Measurements from ENCODE around the gene NDUFS2. TPM values are rescaled to one million over a fixed set of nuclear protein-coding genes. Genes with fewer than 3 reads are reported as not detected.

The NDUFS2 gene
- total RNA-seq, 6 donors from 2014 or later, result 65.7 to 194 (median 84.4) TPM

DNA sequence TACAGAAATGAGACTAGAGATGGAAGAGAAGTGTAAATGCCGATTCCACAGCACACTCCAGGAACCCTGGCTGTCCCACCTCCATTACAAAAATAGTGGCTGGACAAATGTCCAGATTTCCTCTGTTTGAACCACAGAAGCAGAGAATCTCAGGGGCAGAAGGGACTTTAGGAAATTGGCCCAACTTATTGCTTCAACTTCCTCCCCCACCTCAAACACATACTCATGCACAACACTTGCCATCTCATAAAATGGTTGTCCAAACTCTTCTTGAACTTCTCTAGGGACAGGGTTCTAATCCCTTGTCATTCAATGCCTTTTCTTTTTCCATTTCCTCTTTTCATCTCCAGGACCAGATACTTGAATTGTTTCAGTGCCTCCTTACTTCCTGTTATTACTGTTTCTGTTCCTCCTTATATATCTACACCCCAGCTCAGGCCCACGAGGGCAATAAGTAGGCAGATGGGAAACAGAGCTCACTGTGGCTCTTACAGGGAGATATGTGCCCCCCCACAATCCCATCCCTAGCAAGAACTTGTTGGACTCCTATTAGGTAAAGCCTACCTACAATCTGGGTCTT lies 16.3 kb upstream of the NDUFS2 start:
- Histone ChIP-seq H3K27ac (peak overlapping the region; percentile 48 to 79 (median 73)), H3K9me3 (no peaks in the 10 kb centered on the region), H3K27me3 (no peaks in the 10 kb centered on the region), H3K4me1 (peaks cover 33 to 40% (median 34%) of the 10 kb centered on the region in 4 donors), H3K4me3 (no peak overlapping the region), H3K36me3 (no peaks in the 10 kb centered on the region)
- ATAC-seq (ENCODE audit: low FRiP score in 2 of 2), result peak in 1 of 2 donors; percentile 65
- DNase-seq, result no peak
- no peak for TF ChIP-seq POLR2AphosphoS5 (IDR thresholded peaks at IDR 0.05)
- TF ChIP-seq POLR2A (IDR thresholded peaks at IDR 0.05), result peak in 1 of 4 donors; percentile 5
- WGBS, 2 donors, result 12 to 26% methylated on average over 2 of the region's 2 CpGs

- WGBS, 2 donors, result 75 to 77% methylated on average over 3 of the region's 3 CpGs
- Histone ChIP-seq H3K9me3 (no peaks in the 10 kb centered on the region), H3K4me1 (peaks cover 33 to 40% (median 34%) of the 10 kb centered on the region in 4 donors), H3K27me3 (no peaks in the 10 kb centered on the region), H3K4me3 (no peak overlapping the region), H3K36me3 (peaks cover 0 to 10% (median 0%) of the 10 kb centered on the region in 4 donors), H3K27ac (no peak overlapping the region)
- DNase-seq (no peak), ATAC-seq (ENCODE audit: low FRiP score in 2 of 2) (no peak)
- no peak for TF ChIP-seq POLR2A (IDR thresholded peaks at IDR 0.05)
- TF ChIP-seq POLR2AphosphoS5 (IDR thresholded peaks at IDR 0.05), result no peak
- TF ChIP-seq CTCF (IDR thresholded peaks at IDR 0.05), result no peak
- TF ChIP-seq EP300 (IDR thresholded peaks at IDR 0.05), result no peak
These were observed 14.9 kb upstream of the NDUFS2 start for GRCh38 chr1:161187311-161187710.

DNA sequence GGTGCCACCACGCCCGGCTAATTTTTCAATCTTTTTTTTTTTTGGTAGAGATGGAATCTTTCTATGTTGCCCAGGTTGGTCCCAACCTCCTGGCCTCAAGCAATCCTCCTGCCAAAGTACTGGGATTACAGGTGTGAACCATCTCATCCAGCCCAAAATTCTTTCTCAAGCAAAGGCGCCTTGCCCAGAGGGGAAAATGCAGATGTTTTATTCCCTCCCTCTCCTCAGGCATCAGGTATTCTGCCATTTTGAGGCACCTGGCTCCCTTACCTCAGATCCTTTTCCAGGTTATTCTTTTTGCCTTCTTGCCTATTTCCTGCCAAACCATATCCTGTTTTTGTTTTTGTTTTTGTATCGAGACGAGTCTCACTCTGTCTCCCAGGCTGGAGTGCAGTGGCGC lies 13.8 kb upstream of the NDUFS2 start:
- Histone ChIP-seq H3K4me1 (peaks cover 33 to 41% (median 34%) of the 10 kb centered on the region in 4 donors), H3K27ac (no peak overlapping the region), H3K36me3 (peaks cover 0 to 10% (median 0%) of the 10 kb centered on the region in 4 donors), H3K9me3 (no peaks in the 10 kb centered on the region), H3K4me3 (no peak overlapping the region), H3K27me3 (no peaks in the 10 kb centered on the region)
- ATAC-seq (ENCODE audit: low FRiP score in 2 of 2), result no peak
- TF ChIP-seq CTCF (IDR thresholded peaks at IDR 0.05) (no peak), POLR2AphosphoS5 (IDR thresholded peaks at IDR 0.05) (no peak), POLR2A (IDR thresholded peaks at IDR 0.05) (no peak), EP300 (IDR thresholded peaks at IDR 0.05) (no peak)
- 73% methylated on average over 6 of the region's 6 CpGs for WGBS, 2 donors
- DNase-seq, result no peak

DNA sequence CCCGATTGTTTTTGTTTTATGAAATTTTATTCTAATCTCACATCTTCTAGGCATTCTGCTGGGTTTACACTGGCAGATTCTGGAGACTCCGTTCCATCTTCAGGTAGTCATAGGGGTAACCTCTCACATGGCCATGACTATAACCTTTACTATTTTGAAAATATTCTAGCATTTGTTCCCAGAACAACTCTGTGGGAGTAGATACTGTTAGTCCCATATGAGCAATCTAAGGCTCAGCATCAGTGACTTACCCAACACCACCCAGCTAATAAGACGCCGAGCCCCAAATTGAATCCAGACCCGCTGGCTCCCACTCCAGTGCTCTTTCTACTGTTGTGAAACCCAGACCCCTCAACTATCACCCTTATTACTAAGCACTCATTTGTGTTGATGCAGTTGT lies 13.1 kb upstream of the NDUFS2 start:
- Histone ChIP-seq H3K27ac (no peak overlapping the region), H3K4me3 (no peak overlapping the region), H3K9me3 (no peaks in the 10 kb centered on the region), H3K36me3 (peaks cover 0 to 10% (median 0%) of the 10 kb centered on the region in 4 donors), H3K27me3 (no peaks in the 10 kb centered on the region), H3K4me1 (peaks cover 29 to 35% (median 31%) of the 10 kb centered on the region in 4 donors)
- TF ChIP-seq EP300 (IDR thresholded peaks at IDR 0.05), result no peak
- TF ChIP-seq CTCF (IDR thresholded peaks at IDR 0.05), result no peak
- TF ChIP-seq POLR2AphosphoS5 (IDR thresholded peaks at IDR 0.05), result no peak
- TF ChIP-seq POLR2A (IDR thresholded peaks at IDR 0.05), result no peak
- ATAC-seq (ENCODE audit: low FRiP score in 2 of 2) (no peak), DNase-seq (no peak)
- WGBS, 2 donors, result 97 to 99% methylated on average over 5 of the region's 5 CpGs

DNA sequence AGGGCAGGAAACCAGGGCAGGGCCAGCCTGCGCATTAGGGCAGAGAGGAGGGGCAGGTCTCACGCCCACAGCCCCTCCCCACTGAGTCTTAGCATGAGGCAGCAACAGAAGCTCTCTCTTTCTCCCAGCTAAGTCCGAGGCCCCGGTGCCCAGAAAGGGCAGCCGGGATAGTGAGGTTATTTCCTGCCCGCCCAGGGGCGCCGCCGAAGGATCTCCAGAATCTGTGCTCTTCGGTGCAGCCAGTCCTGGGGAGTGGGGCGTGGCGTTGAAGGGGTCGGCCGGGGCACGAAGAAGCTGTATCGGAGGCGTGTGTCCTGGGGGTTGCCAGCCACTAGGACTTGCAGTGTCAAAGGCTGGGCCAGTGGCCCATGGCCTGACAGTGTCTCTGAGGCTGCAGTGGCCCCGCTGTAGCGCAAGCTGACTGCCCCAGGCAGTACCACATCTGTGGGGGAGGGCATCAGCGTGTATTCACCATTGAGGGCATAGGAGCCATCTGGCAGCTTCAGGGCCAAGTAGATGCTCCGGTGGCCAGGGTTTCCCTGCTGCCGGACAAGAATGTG lies 11.1 kb upstream of the NDUFS2 start:
- Histone ChIP-seq H3K9me3 (no peaks in the 10 kb centered on the region), H3K4me3 (no peak overlapping the region), H3K27me3 (no peaks in the 10 kb centered on the region), H3K27ac (no peak overlapping the region), H3K36me3 (peaks cover 0 to 10% (median 0%) of the 10 kb centered on the region in 4 donors), H3K4me1 (peaks cover 14 to 18% (median 16%) of the 10 kb centered on the region in 4 donors)
- ATAC-seq (ENCODE audit: low FRiP score in 2 of 2) (no peak), DNase-seq (peak in 1 of 2 donors; percentile 81)
- TF ChIP-seq EP300 (IDR thresholded peaks at IDR 0.05) (no peak), POLR2A (IDR thresholded peaks at IDR 0.05) (no peak), CTCF (IDR thresholded peaks at IDR 0.05) (no peak)
- WGBS, 2 donors, result 53 to 66% methylated on average over 15 to 22 of the region's 22 CpGs

Data from upper lobe of left lung (tissue), 6 donors.